Measurements from ENCODE around the gene AMN. TPM values are rescaled to one million over a fixed set of nuclear protein-coding genes. Genes with fewer than 3 reads are reported as not detected.

Gene AMN
- total RNA-seq, 4 donors from 2014 or later: 0.11 to 0.32 TPM; not detected in 2

- Histone ChIP-seq H3K27me3 (no peaks in the 10 kb centered on the region), H3K36me3 (peaks cover 71 to 97% (median 94%) of the 10 kb centered on the region in 4 donors), H3K4me3 (no peak overlapping the region), H3K9me3 (no peaks in the 10 kb centered on the region), H3K4me1 (peaks cover 15 to 26% (median 23%) of the 10 kb centered on the region in 4 donors), H3K27ac (replicated peaks in 1 of 4) (no peak overlapping the region)
- TF ChIP-seq POLR2A (IDR thresholded peaks at IDR 0.05; ENCODE audit: low read depth) (no peak), CTCF (IDR thresholded peaks at IDR 0.05) (no peak), POLR2AphosphoS5 (IDR thresholded peaks at IDR 0.05) (no peak), EP300 (IDR thresholded peaks at IDR 0.05) (no peak)
- 89% methylated on average over 22 of the region's 27 CpGs for WGBS
- no peak for DNase-seq (ENCODE audit: extremely low spot score)
- intact Hi-C loops (cut with DNase I): no loop called here
Measured at GRCh38 chr14:102947321-102948103, 25.0 kb downstream of the AMN start.

- WGBS: 62% methylated on average over 3 of the region's 9 CpGs
- DNase-seq (ENCODE audit: extremely low spot score): no peak
- peak overlapping the region in 3 of 4 donors; percentile 45 to 68 (median 66) for H3K27ac ChIP-seq (replicated peaks in 1 of 4)
- peaks cover 15 to 26% (median 23%) of the 10 kb centered on the region in 4 donors for H3K4me1 ChIP-seq
- no peak for TF ChIP-seq EP300 (IDR thresholded peaks at IDR 0.05)
- no peak for TF ChIP-seq CTCF (IDR thresholded peaks at IDR 0.05)
- TF ChIP-seq POLR2AphosphoS5 (IDR thresholded peaks at IDR 0.05): no peak
- no peak for TF ChIP-seq POLR2A (IDR thresholded peaks at IDR 0.05; ENCODE audit: low read depth)
- H3K4me3 ChIP-seq: no peak overlapping the region
- H3K27me3 ChIP-seq: no peaks in the 10 kb centered on the region
- no peaks in the 10 kb centered on the region for H3K9me3 ChIP-seq
- intact Hi-C loops (cut with DNase I): no loop called here
- peaks cover 71 to 97% (median 94%) of the 10 kb centered on the region in 4 donors for H3K36me3 ChIP-seq
Measured at GRCh38 chr14:102948698-102949061, 26.2 kb downstream of the AMN start.

GRCh38 chr14:102949062-102949800 lies 26.8 kb downstream of the AMN start:
- intact Hi-C loops (cut with DNase I): no loop called here
- WGBS: 70% methylated on average over 24 of the region's 28 CpGs
- H3K27ac ChIP-seq (replicated peaks in 1 of 4): peak overlapping the region; percentile 45 to 68 (median 62)
- H3K36me3 ChIP-seq: peaks cover 71 to 97% (median 94%) of the 10 kb centered on the region in 4 donors
- no peak for DNase-seq (ENCODE audit: extremely low spot score)
- TF ChIP-seq POLR2AphosphoS5 (IDR thresholded peaks at IDR 0.05) (peak; percentile 23 to 42), CTCF (IDR thresholded peaks at IDR 0.05) (no peak), EP300 (IDR thresholded peaks at IDR 0.05) (no peak), POLR2A (IDR thresholded peaks at IDR 0.05; ENCODE audit: low read depth) (no peak)
- H3K9me3 ChIP-seq: no peaks in the 10 kb centered on the region
- no peak overlapping the region for H3K4me3 ChIP-seq
- peaks cover 15 to 26% (median 23%) of the 10 kb centered on the region in 4 donors for H3K4me1 ChIP-seq
- no peaks in the 10 kb centered on the region for H3K27me3 ChIP-seq

GRCh38 chr14:102949801-102950451 lies 27.5 kb downstream of the AMN start:
- no peak for DNase-seq (ENCODE audit: extremely low spot score)
- H3K4me3 ChIP-seq: no peak overlapping the region
- no peaks in the 10 kb centered on the region for H3K27me3 ChIP-seq
- intact Hi-C loops (cut with DNase I): no loop called here
- no peaks in the 10 kb centered on the region for H3K9me3 ChIP-seq
- TF ChIP-seq POLR2A (IDR thresholded peaks at IDR 0.05; ENCODE audit: low read depth): no peak
- no peak for TF ChIP-seq EP300 (IDR thresholded peaks at IDR 0.05)
- peak in 1 of 2 donors; percentile 3 for TF ChIP-seq POLR2AphosphoS5 (IDR thresholded peaks at IDR 0.05)
- TF ChIP-seq CTCF (IDR thresholded peaks at IDR 0.05): no peak
- H3K27ac ChIP-seq (replicated peaks in 1 of 4): peak overlapping the region; percentile 45 to 68 (median 62)
- WGBS: 48% methylated on average over 15 of the region's 23 CpGs
- H3K36me3 ChIP-seq: peaks cover 70 to 97% (median 94%) of the 10 kb centered on the region in 4 donors
- H3K4me1 ChIP-seq: peaks cover 15 to 26% (median 23%) of the 10 kb centered on the region in 4 donors
